K562 (cell line): ENCODE results near the gene ZDHHC12. TPM values are rescaled to one million over a fixed set of nuclear protein-coding genes. Genes with fewer than 3 reads are reported as not detected.

ENCODE experiments used
- ATF1 ChIP-seq, 2 experiments: fragments of 450-650 bp in 1 of 2; IDR thresholded peaks; 2 replicates each; pipeline ENCODE4 v1.6.1; 2016; ENCODE audit warnings: missing compliant biosample characterization in 1 of 2, missing genetic modification characterization in 1 of 2
- BRD4 ChIP-seq: fragments of 200-600 bp; sonication (generic); IDR thresholded peaks from 2 replicates; pipeline ENCODE4 v1.6.1; 2017; ENCODE audit warnings: inconsistent platforms
- CBX5 ChIP-seq: IDR thresholded peaks from 2 replicates; pipeline ENCODE4 v1.6.1; 2014; ENCODE audit warnings: low read depth, borderline replicate concordance
- L3MBTL2 ChIP-seq: fragments of 450-650 bp; IDR thresholded peaks from 2 replicates; pipeline ENCODE4 v1.6.1; 2016; ENCODE audit warnings: mild to moderate bottlenecking, moderate library complexity
- MAZ ChIP-seq, 2 experiments: fragments of 450-650 bp in 1 of 2; sonication (generic) in 1 of 2; formaldehyde crosslinking; IDR thresholded peaks in 1 of 2; conservative IDR thresholded peaks in 1 of 2; 2 replicates each; pipeline versions ENCODE4 v1.4.0 to v1.5.0; 2020; ENCODE audit warnings: mild to moderate bottlenecking in 1 of 2, missing genetic modification reagents in 1 of 2
- MTA3 ChIP-seq: fragments of 450-650 bp; formaldehyde crosslinking; IDR thresholded peaks from 2 replicates; pipeline ENCODE4 v1.6.1; 2017; ENCODE audit warnings: mild to moderate bottlenecking, borderline replicate concordance
- MXI1 ChIP-seq: IDR thresholded peaks from 2 replicates; pipeline ENCODE4 v1.6.1; 2011; ENCODE audit warnings: low read depth, mild to moderate bottlenecking, improper control_type of control experiment, low read length
- RB1 ChIP-seq: fragments of 450-650 bp; IDR thresholded peaks from 2 replicates; pipeline ENCODE4 v1.6.1; 2017; ENCODE audit warnings: low read depth, mild to moderate bottlenecking
- SIN3A ChIP-seq, 2 experiments: fragments of 150-350 bp in 1 of 2; IDR thresholded peaks; 2 replicates each; pipeline ENCODE4 v1.6.1; 2011 to 2016; ENCODE audit warnings: borderline replicate concordance in 2 of 2, low read depth in 2 of 2, low read length in 2 of 2, mild to moderate bottlenecking in 2 of 2, moderate library complexity in 2 of 2; ENCODE audit not compliant: control insufficient read depth in 1 of 2
- SMAD3 ChIP-seq: fragments of 450-650 bp; formaldehyde crosslinking; conservative IDR thresholded peaks from 2 replicates; pipeline ENCODE4 v1.4.0; 2020; ENCODE audit warnings: mild to moderate bottlenecking
- ZNF184 ChIP-seq: sonication (generic); formaldehyde crosslinking; IDR thresholded peaks from 2 replicates; pipeline ENCODE4 v1.5.0; 2020; ENCODE audit warnings: missing genetic modification reagents
- ZNF561 ChIP-seq: fragments of 450-650 bp; formaldehyde crosslinking; conservative IDR thresholded peaks from 2 replicates; pipeline ENCODE4 v1.4.0; 2020; ENCODE audit warnings: mild to moderate bottlenecking, moderate library complexity
- ZNF584 ChIP-seq: fragments of 200-800 bp; sonication (Bioruptor generic); IDR thresholded peaks from 2 replicates; pipeline ENCODE4 v1.6.1; 2016; ENCODE audit warnings: low read depth, mild to moderate bottlenecking, missing genetic modification characterization, missing compliant biosample characterization
- ZNF668 ChIP-seq: fragments of 250-450 bp; sonication (Bioruptor Pico); IDR thresholded peaks from 2 replicates; pipeline ENCODE4 v1.8.0; 2022; ENCODE audit warnings: mild to moderate bottlenecking, inconsistent platforms
- polyA plus RNA-seq, 8 experiments: library from polyadenylated mRNA; depleted of rRNA in 4 of 8; stranded (reverse) in 5 of 8; unstranded in 3 of 8; fragments of >200 nt; fragmentation: Nextera tagmentation in 2 of 8; fragmentation: Illumina TruSeq in 1 of 8; extraction: Ambion mirVana in 2 of 8; extraction: Trizol in 1 of 8; gene quantifications; 2 replicates each; pipeline versions ENCODE4 v1.2.1 to v1.2.3, GENCODE V29; 2011 to 2014; ENCODE audit warnings: inconsistent platforms in 1 of 8, missing spikeins in 1 of 8
- total RNA-seq, 7 experiments: library from RNA; depleted of rRNA in 6 of 7; stranded (reverse); fragments of >200 nt in 6 of 7; fragmentation: Illumina TruSeq in 2 of 7; extraction: Trizol in 2 of 7; gene quantifications; 2 replicates each; pipeline versions ENCODE4 v1.2.1 to v1.2.3, GENCODE V29; 2011 to 2021; ENCODE audit warnings: low replicate concordance in 1 of 7
- TF ChIP-seq, protein P1 (sequence below): fragments of 200-800 bp; sonication (Bioruptor generic); IDR thresholded peaks from 2 replicates; pipeline ENCODE4 v1.6.1; 2017; ENCODE audit warnings: missing genetic modification characterization, missing compliant biosample characterization
- TF ChIP-seq, protein P2 (sequence below): fragments of 450-650 bp; formaldehyde crosslinking; IDR thresholded peaks from 2 replicates; pipeline ENCODE4 v1.4.0; 2020; ENCODE audit warnings: mild to moderate bottlenecking

The ZDHHC12 gene
- total and polyA plus RNA-seq, 9 of the 15 experiments (the other 6 are each of a cell fraction or from before 2014, with no cell fraction given) = 0.21 to 38.0 (median 13.8) TPM

DNA sequence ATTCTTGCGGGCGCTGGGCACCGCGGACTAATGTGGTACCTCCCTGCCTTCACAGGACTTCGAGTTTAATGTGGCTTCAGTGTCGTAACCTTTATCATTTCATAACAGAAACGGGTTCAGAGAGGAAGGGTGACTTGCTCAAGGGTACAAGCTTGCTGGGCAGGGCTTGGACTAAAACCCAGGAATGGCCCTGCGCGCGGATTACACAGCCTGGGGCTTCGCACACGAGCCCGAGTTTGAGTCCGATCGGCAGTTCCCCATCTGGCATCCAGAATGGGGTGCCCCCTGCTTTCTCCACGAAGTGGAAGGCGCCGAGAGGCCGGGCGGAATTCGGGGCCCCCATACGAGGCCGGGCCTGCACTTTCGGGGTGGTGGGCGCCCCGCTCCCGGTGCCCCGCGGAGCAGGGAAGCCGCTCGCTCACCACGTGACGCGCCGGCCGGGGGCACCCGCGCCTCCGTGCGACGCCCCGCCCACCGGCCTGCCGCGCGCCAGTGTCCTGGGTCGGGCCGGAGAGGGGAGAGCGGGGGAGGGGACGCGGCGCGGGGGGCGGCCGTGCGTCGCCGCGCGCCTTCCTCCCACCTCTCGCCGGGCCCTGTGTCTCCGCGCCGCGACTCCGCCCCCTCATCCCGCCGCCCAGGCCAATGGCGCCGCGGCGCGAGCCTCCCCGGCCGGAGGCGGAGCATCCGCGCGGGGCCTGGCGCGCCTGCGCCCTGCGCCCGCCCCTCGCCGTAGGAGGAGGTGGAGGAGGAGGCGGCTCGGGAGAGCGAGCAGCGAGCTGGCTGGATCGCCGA is 35.2 kb downstream of the ZDHHC12 start, which contains the start of gene SET (continued):
- no peak for TF ChIP-seq CBX5
- TF ChIP-seq ATF1 (CRISPR knock-in tag; IDR thresholded peaks at IDR 0.05) = no peak
- TF ChIP-seq ATF1 (tag; IDR thresholded peaks at IDR 0.05) = peak; percentile 84
- TF ChIP-seq BRD4 = peak; percentile 72; the same call in 1 of the 2 replicates
- TF ChIP-seq, protein P1, sequence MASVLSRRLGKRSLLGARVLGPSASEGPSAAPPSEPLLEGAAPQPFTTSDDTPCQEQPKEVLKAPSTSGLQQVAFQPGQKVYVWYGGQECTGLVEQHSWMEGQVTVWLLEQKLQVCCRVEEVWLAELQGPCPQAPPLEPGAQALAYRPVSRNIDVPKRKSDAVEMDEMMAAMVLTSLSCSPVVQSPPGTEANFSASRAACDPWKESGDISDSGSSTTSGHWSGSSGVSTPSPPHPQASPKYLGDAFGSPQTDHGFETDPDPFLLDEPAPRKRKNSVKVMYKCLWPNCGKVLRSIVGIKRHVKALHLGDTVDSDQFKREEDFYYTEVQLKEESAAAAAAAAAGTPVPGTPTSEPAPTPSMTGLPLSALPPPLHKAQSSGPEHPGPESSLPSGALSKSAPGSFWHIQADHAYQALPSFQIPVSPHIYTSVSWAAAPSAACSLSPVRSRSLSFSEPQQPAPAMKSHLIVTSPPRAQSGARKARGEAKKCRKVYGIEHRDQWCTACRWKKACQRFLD (CRISPR knock-in tag) = 0 out of 2 replicates have a peak, but pooled peaks have one; percentile 74
- peak; percentile 72; the same call in 1 of the 2 replicates for TF ChIP-seq SMAD3 (CRISPR knock-in tag)
- no peak; a peak in 1 of 4 replicates for TF ChIP-seq SIN3A (IDR thresholded peaks at IDR 0.05; ENCODE audit: borderline replicate concordance in 2 of 2, control insufficient read depth in 1 of 2, low read depth in 2 of 2, low read length in 2 of 2)
- TF ChIP-seq, protein P2, sequence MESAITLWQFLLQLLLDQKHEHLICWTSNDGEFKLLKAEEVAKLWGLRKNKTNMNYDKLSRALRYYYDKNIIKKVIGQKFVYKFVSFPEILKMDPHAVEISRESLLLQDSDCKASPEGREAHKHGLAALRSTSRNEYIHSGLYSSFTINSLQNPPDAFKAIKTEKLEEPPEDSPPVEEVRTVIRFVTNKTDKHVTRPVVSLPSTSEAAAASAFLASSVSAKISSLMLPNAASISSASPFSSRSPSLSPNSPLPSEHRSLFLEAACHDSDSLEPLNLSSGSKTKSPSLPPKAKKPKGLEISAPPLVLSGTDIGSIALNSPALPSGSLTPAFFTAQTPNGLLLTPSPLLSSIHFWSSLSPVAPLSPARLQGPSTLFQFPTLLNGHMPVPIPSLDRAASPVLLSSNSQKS = peak; percentile 64; the same call in 1 of the 2 replicates
- peak; percentile 99 for TF ChIP-seq L3MBTL2
- peak; percentile 93 for TF ChIP-seq RB1
- no peak for TF ChIP-seq ZNF184 (CRISPR knock-in tag)
- peak; percentile 7; the same call in 1 of the 2 replicates for TF ChIP-seq ZNF668 (CRISPR knock-in tag)
- peak; percentile 82 to 99 for TF ChIP-seq MAZ (CRISPR knock-in tag; conservative IDR thresholded peaks at IDR 0.05 in 1 of 2, IDR thresholded peaks at IDR 0.05 in 1 of 2)
- TF ChIP-seq MTA3 = peak; percentile 91
- no peak for TF ChIP-seq ZNF561 (CRISPR knock-in tag)
- peak; percentile 91; the same call in 1 of the 2 replicates for TF ChIP-seq ZNF584 (CRISPR knock-in tag)
- TF ChIP-seq MXI1 = no peak
